GM19397 (cell line): ENCODE measurements around the gene FRMD1.
"Not testable (repeated sequence)": the region's sequence is repeated elsewhere in the genome, so short reads cannot be mapped to it uniquely, and the experiment has no call there.

Experiments
- ATAC-seq: cut with Tn5 transposase; IDR thresholded peaks from one replicate; pipeline ENCODE4 v1.9.1; 2021; ENCODE audit warnings: mild to moderate bottlenecking, moderate library complexity; ENCODE audit not compliant: unreplicated experiment

Gene FRMD1

GRCh38 chr6:168080393-168081077, 1.5 kb upstream of the FRMD1 start:
- no peak for ATAC-seq

- ATAC-seq, result no peak
Observed at GRCh38 chr6:168078175-168078942, 653 bp downstream of the FRMD1 start.

- not testable (repeated sequence) for ATAC-seq
Observed at GRCh38 chr6:168077401-168077800, 1.6 kb downstream of the FRMD1 start.

DNA sequence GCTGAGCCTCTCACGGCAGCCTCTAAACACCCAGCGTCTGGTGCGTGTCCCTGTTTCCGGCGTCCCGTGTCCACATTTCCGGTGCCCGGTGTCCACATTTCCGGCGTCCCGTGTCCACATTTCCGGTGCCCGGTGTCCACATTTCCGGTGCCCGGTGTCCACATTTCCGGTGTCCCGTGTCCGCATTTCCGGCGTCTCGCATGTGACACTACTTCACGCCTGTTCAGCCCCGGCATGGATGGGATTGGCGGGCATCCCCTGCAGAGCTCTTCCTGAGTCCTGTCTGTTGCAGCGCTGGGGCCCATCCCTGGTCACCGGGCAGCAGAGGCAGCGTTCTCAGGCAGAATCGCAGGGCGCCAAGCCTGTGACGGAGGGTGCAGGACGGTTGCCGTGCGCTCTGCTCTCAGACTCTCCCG, 3.2 kb downstream of the FRMD1 start:
- no peak for ATAC-seq

GRCh38 chr6:168075216-168075615, 3.8 kb downstream of the FRMD1 start:
- no peak for ATAC-seq

GRCh38 chr6:168073937-168074730, 4.9 kb downstream of the FRMD1 start:
- no peak for ATAC-seq

DNA sequence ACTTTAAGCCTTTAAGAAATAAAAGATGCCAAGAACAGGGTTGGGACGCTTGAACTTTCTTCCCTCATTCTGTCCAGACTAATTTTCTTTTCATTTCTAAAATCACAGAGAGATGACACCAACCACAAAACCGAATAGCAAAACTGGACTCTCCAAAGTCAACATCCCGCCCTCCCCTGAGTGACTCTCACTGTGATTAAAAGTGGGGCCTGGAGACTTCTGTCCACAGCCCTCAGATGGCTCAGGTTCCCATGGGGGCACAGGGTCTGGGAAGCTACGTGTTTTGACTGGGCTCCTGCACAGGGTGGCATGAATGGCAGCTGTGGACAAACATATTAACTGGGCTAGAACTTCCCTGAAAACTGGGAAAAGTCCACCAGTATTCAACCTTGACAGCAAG, 6.3 kb downstream of the FRMD1 start:
- no peak for ATAC-seq

DNA sequence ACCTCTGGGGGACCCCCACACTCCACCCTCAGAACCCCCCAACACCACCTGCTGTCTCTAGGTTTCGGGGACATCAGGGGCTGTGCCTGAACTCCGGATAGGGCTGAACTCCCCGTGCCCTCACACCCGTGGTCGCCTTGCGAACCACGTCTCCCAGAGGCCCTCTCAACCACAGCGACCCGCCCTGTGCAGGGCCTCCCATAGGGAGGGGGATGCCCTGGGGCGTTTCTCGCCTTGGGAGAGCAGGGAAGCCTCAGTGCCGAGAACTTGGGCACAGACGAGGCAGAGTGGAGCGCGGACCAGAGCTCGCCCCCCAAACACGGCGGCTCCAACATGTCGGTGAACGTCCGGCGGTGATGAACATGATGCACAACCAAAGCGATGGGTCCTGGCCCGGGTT, 6.8 kb downstream of the FRMD1 start:
- no peak for ATAC-seq

DNA sequence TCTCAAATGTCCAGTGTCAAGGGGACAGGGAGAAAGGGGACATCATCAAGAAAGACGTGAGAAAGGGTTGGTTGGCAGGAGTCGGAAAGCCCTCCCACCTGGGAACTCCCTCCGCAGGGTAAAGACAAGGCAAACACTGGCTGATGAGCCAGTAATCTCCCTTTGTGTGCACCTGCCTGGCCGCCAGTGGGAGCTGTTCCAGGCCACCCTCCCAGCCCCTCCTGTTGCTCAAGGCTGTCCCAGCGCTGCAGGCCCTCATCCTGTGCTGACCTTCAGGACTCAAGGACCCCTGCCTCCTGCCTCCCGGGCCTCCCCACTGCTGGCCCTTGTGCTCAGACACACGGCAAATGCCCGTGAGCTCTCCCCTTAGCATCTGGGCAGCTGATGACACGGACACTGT, 7.4 kb downstream of the FRMD1 start:
- ATAC-seq, result no peak

- ATAC-seq, result no peak
Observed at GRCh38 chr6:168070804-168071203, 8.2 kb downstream of the FRMD1 start.

- no peak for ATAC-seq
Observed at GRCh38 chr6:168067081-168067759, 11.8 kb downstream of the FRMD1 start.

DNA sequence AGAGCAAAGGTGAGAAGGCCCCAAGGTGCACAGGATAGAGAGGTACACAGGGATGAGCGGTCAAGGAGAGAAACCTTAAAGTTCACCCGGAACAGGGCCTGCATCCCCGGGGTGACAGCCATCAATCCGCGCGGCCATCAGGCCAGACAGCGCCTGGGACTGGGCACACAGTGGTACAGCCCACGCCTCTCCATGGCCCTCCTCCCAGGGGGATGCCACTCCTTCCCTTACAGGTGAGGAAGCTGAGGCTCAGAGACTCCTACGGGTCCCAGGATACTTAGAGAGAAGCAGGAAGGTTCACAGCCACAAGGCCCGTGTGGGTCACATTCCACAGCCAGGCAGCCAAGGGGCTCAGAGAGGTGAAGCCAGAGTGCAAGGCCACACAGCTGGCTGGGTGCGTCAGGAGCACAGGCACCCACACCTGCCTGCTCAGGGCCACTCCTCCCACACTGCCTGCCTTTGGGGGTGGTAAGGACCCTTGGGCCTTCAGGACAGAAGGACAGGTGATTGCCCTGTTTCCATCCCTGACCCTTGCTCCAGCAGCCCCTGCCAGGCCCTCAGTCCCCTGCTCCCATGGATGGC, 14.7 kb downstream of the FRMD1 start:
- ATAC-seq, result no peak

DNA sequence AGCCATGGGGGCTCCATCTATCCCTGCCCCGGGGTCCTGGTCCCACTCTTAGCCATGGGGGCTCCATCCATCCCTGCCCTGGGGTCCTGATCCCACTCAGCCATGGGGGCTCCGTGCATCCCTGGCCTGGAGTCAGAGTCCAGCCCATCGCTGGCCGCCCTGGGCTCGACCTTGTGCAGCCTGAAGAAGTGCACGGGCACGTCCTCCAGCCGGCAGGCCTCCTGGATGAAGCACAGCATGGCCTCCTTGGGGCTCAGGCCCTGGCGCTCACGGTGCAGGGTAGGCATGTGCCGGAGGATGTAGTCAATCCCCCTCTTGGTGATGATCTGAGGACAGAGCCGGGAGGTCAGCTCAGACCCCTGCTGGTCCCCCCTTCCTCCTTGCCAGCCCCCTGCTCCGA, 15.6 kb downstream of the FRMD1 start:
- ATAC-seq, result no peak

DNA sequence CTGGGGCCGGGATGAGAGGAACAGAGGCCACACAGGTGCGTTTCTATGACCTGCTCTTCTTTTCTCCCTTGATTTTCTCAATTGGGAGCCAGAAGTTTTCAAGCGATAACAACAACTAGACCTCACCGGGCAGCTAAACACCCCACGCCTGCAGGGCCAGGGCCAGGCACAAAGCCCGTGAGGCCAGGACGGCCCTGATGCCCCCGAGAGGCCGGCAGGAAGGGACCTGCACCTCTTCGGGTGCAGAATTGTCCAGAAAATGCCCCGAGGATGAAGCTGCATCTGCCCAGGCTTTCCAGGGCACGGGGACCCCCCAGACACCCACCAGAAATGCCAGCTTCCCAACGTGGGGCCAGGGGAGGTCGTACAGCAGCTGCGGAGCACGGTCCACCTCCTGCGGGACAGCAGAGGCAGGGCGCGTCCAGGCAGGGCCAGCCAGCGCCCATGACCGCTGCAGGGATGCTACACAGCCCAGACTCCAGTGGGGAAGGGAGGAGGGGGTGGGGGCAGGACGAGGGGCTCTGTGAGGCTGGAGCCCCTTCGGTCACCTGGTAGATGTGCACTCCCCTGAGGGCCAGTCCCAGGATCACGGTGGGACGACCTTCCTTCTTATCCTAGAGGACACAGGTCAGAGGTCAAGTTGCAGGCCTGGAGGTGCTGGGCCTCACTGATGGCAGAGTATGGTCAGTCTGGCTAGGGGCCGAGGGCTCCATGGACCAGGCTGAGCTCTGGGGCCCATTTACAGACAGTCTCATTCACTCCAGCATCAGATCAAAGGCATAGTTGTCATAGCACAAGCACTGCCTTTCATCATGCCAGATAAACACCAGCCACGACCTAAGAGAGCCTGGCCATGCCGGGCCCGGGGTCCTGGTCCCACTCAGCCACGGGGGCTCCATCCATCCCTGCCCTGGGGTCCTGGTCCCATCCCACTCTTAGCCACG, 16.4 kb downstream of the FRMD1 start:
- ATAC-seq, result no peak

- ATAC-seq, result no peak
Observed at GRCh38 chr6:168061269-168062210, 17.5 kb downstream of the FRMD1 start.

DNA sequence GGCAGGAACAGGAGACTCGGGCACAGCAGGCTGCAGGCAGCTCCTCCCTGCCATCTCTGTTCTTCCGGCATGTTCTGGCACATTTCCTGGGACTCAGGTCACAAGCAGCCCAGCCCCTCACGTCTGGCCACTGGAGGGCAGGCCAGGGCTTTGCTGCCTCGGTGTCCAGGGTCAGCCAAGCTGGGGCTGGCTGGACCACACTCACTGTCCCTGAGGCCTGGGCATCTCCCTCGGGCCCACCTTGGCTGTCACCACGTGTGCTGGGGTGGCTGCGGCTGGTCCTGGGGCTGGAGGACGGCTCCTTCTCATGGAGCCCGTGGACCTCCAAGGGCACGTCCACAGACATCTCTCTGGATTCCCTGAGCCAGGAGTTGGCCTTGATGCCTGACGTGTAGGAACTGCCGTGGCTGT, 18.5 kb downstream of the FRMD1 start:
- ATAC-seq, result no peak

GRCh38 chr6:168058691-168059551, 20.1 kb downstream of the FRMD1 start:
- no peak for ATAC-seq

GRCh38 chr6:168057836-168058235, 21.2 kb downstream of the FRMD1 start:
- no peak for ATAC-seq
